Anterior cingulate cortex (tissue), 58 donors: Measurements from ENCODE around the gene GSK3A.

Experiments
- DNase-seq, 58 donors: peaks; one replicate each; lab custom pipeline; 2025; lab: John Stamatoyannopoulos, UW

Gene GSK3A

DNA sequence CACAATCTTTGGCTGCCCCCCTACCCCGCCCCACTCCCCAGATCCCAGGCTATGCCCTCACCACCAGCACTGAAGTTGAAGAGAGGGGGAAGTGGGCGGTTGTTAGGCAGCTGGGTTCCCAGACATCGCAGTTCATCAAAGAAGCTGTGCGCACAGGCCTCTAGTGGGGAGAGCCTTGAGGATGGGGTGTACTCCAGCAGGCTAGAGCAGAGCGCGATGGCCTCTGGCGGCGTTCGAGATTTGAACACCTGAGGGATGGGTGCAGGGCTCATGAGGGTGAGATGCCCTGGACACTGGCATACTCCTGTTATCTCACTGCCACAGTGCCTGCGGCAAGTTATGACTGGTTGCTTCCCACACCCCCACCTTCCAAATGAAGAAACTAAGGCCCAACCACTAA, 10.0 kb downstream of the GSK3A start:
- no peak for DNase-seq

DNA sequence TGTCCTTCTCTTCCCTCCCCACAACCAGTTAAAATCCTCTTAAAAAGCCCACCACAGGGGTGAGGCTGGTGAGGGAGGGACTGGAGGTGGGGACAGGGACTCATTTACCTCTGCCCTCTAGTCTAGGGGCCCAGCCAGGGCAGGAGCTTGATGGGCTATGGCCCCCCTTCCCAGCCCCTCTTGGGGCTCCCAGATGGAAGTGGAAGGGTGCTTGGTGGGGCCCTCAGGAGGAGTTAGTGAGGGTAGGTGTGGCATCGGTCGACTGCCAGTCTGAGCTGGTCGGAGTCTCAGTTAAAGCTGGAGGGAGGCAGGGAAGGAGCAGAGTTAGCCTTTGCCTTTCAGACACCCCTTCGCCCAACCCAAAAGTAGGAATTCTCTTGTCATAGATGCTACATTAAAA, 11.8 kb downstream of the GSK3A start:
- DNase-seq, result no peak

- no peak for DNase-seq
Observed at GRCh38 chr19:42229855-42230351, 12.5 kb downstream of the GSK3A start.

DNA sequence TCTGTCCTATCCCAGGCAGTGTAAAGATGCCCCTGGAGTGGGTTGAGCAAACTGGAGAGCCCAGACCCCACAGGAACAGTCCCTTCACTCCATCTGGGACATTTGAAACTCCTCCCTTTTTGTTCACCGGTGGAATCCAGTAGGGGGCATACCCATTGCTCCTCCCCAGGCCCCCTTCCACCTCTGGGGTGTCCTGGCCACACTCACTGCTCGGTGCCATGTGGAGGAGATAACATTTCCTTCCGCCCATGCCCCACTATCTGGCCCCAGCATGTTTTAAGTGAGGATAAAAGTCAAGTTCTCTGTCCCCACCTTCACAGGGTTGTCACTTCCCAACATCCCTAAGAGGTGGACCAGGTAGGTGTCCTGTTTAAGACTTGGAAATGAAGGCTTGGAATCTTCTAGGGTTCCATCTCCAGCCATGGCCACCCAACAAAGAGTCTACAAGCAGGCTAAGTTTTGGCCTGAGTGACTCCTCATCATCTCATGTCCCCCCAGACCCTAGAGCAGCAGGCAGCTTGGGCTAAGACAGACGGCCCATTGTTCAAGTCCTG, 13.0 kb downstream of the GSK3A start:
- no peak for DNase-seq

- no peak for DNase-seq
Observed at GRCh38 chr19:42228641-42229040, 13.8 kb downstream of the GSK3A start.

GRCh38 chr19:42226886-42227285, 15.5 kb downstream of the GSK3A start:
- DNase-seq, result no peak

DNA sequence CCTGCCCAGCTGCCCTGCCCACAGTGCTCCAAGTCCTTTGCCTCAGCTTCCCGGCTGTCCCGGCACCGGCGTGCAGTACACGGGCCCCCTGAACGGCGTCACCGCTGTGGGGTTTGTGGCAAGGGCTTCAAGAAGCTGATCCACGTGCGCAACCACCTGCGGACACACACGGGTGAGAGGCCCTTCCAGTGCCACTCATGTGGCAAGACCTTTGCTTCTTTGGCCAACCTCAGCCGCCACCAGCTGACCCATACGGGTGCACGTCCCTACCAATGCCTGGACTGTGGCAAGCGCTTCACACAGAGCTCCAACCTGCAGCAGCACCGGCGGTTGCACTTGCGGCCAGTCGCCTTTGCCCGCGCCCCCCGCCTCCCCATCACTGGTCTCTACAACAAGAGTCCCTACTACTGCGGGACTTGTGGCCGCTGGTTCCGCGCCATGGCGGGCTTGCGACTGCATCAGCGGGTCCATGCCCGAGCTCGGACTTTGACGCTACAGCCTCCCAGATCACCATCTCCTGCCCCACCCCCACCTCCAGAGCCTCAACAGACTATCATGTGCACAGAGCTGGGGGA, 16.6 kb downstream of the GSK3A start:
- no peak for DNase-seq

- no peak for DNase-seq
Observed at GRCh38 chr19:42224940-42225717, 17.3 kb downstream of the GSK3A start.

DNA sequence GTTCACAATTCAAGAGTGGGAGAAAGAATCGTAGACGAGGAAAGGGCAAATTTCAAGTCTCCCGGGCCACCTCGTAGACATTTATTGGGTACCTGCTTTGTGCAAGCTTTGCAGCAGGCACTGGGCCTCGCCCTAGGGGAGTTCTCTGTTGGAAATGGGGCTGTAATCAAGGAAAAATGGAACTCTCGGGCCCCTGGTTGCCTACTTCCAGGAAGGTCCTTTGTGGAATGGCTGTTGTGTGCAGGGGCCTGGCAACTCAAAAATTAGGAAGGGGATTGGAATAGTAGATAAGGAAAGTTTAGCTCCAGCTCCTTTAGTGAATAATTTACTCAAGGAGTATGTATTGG, 21.7 kb downstream of the GSK3A start:
- no peak for DNase-seq

DNA sequence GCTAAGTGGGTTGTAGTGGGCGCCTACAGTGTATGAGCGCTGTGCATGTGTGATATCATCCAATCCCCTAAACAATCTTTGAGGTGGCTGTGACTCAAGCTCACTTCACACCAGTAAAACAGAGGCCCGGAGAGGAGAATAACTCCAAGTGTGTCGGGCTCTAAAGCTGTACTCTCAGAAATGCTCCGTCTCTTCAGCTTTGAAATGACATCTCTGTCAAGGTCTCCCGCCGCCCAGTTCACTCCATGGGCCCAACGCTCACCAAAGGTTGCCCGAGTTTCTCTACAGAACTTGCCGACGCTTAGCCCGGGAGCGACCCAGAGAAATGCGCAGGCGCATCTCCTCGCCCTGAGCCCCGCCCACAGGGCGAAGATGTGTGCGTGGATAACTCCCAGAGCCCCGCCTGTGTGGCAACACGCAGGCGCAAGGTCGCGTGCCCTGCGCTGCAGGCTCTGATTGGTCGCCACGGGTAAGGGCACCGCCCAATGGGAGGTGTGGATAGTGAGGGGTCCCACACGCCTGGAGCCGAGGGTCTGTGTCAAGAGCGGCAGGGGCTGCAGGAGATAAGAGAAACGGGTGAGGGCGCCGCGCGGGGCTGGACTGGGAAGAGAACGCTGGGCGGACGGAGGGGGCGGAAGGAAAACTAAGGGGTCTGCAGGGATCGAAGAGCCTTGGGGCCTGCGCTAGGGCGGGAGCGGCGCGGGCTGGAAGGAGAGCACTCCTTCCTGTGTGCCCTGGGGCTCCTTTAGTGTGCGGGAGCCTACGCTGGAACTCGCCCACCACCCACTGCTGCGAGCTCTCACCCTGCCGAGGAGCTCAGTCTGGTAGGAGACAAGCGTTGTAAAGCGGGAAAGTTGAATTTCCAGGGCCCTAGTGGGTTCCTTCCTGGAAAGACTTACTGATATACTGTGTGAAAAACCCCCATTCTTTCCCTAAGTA, 22.3 kb downstream of the GSK3A start, which contains the start of gene ZNF526:
Gene ZNF526, plus strand, starts transcription at position 501 of the 939 bp plus-strand sequence. CDS start 4,092 bp downstream, outside the sequence.
- peak; percentile 65 to 98 (median 96) for DNase-seq

- peak; percentile 40 to 99 (median 94) for DNase-seq
Observed at GRCh38 chr19:42217520-42218437, 24.6 kb downstream of the GSK3A start, which contains the start of gene DEDD2. Gene DEDD2, minus strand, starts transcription at chr19:42217677. Its CDS starts 670 bp downstream, at chr19:42217007.

DNA sequence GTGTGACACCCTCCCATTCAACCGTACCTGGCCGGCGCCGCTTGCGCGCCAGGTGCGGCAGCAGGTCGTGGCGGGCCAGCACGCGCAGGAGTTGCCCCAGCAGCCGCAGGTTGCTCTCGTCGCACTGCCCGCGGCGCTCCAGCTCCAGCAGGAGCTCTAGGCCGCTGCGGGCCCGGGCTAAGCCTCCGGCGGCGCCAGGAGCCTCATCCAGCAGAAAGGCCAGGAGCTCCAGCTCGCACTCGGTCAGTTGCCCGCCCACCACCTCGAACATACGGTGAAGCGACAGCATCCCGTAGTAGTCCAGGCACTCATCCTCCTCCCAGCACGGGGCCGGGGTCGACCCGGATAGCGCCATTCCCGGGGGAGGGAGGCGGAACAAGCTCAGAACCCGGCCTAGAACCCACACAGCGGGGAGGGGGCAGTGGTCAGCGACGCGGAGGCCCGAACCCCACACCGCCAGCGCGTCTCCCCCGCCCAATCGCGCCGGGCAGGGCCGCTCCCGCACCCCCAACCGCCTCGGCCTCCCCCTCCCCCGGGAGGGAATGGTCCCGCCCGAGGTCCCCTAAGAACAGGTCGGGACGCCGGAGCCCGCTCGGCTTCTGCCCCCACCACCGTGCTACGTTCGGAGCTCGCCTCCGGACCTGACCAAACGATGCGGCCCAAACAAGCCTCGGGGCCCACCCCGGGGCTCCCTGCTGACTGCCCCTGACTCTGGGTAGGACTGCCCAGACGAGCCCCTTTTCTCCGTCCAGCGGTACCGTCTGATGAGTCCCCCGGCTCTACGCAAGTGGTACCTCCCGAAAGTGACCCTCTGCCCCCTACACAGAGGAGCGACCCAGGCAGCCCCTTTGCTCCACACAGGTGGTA, 25.5 kb downstream of the GSK3A start:
- peak in 40 of 58 donors; percentile 5 to 80 (median 52) for DNase-seq

- no peak for DNase-seq
Observed at GRCh38 chr19:42214810-42215485, 27.5 kb downstream of the GSK3A start.

- DNase-seq, result no peak
Observed at GRCh38 chr19:42212886-42213285, 29.5 kb downstream of the GSK3A start.

- DNase-seq, result no peak
Observed at GRCh38 chr19:42208612-42209011, 33.8 kb downstream of the GSK3A start.

GRCh38 chr19:42207767-42208271, 34.6 kb downstream of the GSK3A start:
- no peak for DNase-seq
